Measurements from ENCODE around the gene MEF2A. TPM values are rescaled to one million over a fixed set of nuclear protein-coding genes. Genes with fewer than 3 reads are reported as not detected.
A peak's percentile ranks its signal among the peaks of the same experiment; 100 is the strongest.

MEF2A gene
- total and polyA plus RNA-seq, 10 of the 15 experiments (the other 5 are each of a cell fraction or from before 2014, with no cell fraction given): 7.2 to 46.7 (median 35.9) TPM

DNA sequence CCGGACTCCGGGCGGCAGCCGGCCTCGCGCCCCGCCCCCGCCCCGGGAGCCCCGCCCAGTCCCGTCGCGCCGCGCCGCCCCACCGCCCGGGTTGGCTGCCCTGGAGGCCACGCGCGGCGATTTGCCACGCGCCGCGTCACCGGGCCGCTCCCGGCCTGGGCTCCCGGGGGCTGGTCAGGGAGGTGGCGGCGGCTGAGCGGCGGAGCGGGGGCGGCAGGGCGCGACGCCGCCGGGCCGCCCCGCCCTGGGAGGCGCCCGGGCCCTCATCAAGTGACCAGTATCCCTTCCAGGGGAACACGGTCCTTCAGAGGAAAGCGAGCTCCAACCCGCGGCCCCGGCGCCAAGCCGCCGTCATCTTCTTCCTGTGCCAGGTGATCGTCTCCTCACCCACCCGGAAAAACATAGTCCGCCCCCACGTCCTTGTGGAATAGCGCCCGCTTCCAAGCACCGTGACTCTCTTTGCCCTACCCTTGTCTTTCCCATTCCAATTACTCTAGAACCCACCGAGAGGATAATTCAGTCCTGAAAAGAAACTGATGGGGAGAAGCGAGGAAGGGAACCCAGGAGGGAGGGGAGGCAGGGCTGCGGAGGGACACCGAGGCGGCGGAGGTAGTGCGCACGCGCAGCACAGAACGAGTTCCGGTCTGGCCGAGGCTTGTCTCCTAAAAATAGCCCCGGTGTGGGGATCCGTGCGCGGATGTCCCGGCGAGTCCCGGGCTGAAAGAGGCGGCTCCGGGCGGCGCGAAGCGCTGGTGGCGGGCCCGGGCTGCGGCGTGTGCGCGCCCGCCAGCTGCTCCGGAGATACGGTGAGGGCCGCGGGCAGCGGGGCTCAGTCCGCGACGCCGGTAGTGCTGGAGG is at the start of gene MEF2A (continued):
- TF ChIP-seq ZNF687 (IDR thresholded peaks at IDR 0.05) (peak; percentile 80), NBN (IDR thresholded peaks at IDR 0.05) (peak; percentile 94), CHD1 (IDR thresholded peaks at IDR 0.05; ENCODE audit: low read depth, low read length) (peak; percentile 88; the same call in 1 of the 2 replicates), TCF3 (IDR thresholded peaks at IDR 0.05; ENCODE audit: borderline replicate concordance, insufficient read depth, low read depth, low read length) (peak; percentile 77; the same call in 1 of the 2 replicates), ATF7 (IDR thresholded peaks at IDR 0.05; ENCODE audit: low read depth) (peak; percentile 79), POLR2A (IDR thresholded peaks at IDR 0.05; ENCODE audit: low read depth, low read length) (peak; percentile 91), HCFC1 (IDR thresholded peaks at IDR 0.05; ENCODE audit: low read length) (peak; percentile 45), FOXK2 (IDR thresholded peaks at IDR 0.05) (no peak), JUND (IDR thresholded peaks at IDR 0.05; ENCODE audit: low read depth, low read length) (no peak), CREB1 (IDR thresholded peaks at IDR 0.05; ENCODE audit: low read depth) (peak; percentile 40), WRNIP1 (IDR thresholded peaks at IDR 0.05; ENCODE audit: borderline replicate concordance, low read depth, low read length) (no peak), GATAD2B (conservative IDR thresholded peaks at IDR 0.05; ENCODE audit: low read depth) (peak; percentile 95), TBL1XR1 (IDR thresholded peaks at IDR 0.05; ENCODE audit: low read depth, low read length) (no peak), EGR1 (IDR thresholded peaks at IDR 0.05; ENCODE audit: borderline replicate concordance in 1 of 2, low read depth in 2 of 2, low read length in 2 of 2) (peak in 1 of 2 experiments; percentile 79; a peak in 1 of 3 replicates), RBBP5 (conservative IDR thresholded peaks at IDR 0.05) (0 out of 2 replicates have a peak, but pooled peaks have one; percentile 37)
- TF ChIP-seq, protein P1, sequence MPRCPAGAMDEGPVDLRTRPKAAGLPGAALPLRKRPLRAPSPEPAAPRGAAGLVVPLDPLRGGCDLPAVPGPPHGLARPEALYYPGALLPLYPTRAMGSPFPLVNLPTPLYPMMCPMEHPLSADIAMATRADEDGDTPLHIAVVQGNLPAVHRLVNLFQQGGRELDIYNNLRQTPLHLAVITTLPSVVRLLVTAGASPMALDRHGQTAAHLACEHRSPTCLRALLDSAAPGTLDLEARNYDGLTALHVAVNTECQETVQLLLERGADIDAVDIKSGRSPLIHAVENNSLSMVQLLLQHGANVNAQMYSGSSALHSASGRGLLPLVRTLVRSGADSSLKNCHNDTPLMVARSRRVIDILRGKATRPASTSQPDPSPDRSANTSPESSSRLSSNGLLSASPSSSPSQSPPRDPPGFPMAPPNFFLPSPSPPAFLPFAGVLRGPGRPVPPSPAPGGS (IDR thresholded peaks at IDR 0.05; ENCODE audit: borderline replicate concordance, insufficient read depth, low read depth, low read length, poor library complexity, severe bottlenecking): peak; percentile 14
- TF ChIP-seq, protein P2, sequence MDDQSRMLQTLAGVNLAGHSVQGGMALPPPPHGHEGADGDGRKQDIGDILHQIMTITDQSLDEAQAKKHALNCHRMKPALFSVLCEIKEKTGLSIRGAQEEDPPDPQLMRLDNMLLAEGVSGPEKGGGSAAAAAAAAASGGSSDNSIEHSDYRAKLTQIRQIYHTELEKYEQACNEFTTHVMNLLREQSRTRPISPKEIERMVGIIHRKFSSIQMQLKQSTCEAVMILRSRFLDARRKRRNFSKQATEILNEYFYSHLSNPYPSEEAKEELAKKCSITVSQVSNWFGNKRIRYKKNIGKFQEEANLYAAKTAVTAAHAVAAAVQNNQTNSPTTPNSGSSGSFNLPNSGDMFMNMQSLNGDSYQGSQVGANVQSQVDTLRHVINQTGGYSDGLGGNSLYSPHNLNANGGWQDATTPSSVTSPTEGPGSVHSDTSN (IDR thresholded peaks at IDR 0.05; ENCODE audit: insufficient replicate concordance, low read depth, low read length): peak; percentile 80
- TF ChIP-seq, protein P3, sequence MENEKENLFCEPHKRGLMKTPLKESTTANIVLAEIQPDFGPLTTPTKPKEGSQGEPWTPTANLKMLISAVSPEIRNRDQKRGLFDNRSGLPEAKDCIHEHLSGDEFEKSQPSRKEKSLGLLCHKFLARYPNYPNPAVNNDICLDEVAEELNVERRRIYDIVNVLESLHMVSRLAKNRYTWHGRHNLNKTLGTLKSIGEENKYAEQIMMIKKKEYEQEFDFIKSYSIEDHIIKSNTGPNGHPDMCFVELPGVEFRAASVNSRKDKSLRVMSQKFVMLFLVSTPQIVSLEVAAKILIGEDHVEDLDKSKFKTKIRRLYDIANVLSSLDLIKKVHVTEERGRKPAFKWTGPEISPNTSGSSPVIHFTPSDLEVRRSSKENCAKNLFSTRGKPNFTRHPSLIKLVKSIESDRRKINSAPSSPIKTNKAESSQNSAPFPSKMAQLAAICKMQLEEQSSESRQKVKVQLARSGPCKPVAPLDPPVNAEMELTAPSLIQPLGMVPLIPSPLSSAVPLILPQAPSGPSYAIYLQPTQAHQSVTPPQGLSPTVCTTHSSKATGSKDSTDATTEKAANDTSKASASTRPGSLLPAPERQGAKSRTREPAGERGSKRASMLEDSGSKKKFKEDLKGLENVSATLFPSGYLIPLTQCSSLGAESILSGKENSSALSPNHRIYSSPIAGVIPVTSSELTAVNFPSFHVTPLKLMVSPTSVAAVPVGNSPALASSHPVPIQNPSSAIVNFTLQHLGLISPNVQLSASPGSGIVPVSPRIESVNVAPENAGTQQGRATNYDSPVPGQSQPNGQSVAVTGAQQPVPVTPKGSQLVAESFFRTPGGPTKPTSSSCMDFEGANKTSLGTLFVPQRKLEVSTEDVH (IDR thresholded peaks at IDR 0.05; ENCODE audit: low read depth, partially characterized antibody): peak; percentile 69
- TF ChIP-seq, protein P4, sequence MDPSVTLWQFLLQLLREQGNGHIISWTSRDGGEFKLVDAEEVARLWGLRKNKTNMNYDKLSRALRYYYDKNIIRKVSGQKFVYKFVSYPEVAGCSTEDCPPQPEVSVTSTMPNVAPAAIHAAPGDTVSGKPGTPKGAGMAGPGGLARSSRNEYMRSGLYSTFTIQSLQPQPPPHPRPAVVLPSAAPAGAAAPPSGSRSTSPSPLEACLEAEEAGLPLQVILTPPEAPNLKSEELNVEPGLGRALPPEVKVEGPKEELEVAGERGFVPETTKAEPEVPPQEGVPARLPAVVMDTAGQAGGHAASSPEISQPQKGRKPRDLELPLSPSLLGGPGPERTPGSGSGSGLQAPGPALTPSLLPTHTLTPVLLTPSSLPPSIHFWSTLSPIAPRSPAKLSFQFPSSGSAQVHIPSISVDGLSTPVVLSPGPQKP (IDR thresholded peaks at IDR 0.05; ENCODE audit: low read depth, low read length): peak; percentile 97
